Measurements from ENCODE around the gene CACNB2.
"Not testable (repeated sequence)": the region's sequence is repeated elsewhere in the genome, so short reads cannot be mapped to it uniquely, and the experiment has no call there.

CACNB2 gene

DNA sequence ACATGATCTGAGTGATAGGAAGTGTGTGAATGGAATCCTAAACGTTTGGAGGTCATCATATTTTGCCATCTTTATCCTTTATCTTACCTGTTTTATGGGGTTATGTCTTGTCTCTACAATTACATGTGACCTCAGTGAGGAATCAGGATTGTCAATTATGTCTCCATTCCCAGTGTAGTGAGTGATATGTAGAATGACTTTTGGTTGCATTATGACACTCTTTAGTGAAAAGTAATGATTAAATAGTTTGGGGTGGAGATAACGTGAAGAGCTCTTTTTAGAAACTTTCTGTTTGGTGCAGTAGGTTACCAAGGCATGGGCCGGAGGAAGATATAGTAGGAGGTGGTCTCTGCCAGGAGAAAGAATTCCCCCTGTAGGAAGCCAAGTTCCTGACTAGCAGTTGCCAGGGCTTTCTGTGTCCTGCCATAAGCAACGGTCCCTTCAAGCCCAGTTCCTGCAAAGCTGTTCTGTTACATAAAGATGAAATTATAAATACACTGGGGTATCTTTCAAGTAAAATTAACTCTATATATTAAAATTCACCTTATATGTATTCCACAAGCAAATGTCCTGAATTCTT, 282.9 kb downstream of the CACNB2 start:
- Histone ChIP-seq H3K36me3 (no peaks in the 10 kb centered on the region), H3K27ac (no peak overlapping the region), H4K20me1 (no peaks in the 10 kb centered on the region), H3K9ac (no peak overlapping the region), H3K27me3 (no peaks in the 10 kb centered on the region), H3K4me2 (no peak overlapping the region), H3K9me3 (0 out of 2 replicates have a peak, but pooled peaks cover 2% of the 10 kb centered on the region), H3K4me3 (no peak overlapping the region), H3K4me1 (peaks cover 12% of the 10 kb centered on the region)
- TF ChIP-seq Cebpa-rat (IDR thresholded peaks at IDR 0.05): no peak

GRCh38 chr10:18424200-18424599, 284.0 kb downstream of the CACNB2 start:
- no peaks in the 10 kb centered on the region for H3K36me3 ChIP-seq

DNA sequence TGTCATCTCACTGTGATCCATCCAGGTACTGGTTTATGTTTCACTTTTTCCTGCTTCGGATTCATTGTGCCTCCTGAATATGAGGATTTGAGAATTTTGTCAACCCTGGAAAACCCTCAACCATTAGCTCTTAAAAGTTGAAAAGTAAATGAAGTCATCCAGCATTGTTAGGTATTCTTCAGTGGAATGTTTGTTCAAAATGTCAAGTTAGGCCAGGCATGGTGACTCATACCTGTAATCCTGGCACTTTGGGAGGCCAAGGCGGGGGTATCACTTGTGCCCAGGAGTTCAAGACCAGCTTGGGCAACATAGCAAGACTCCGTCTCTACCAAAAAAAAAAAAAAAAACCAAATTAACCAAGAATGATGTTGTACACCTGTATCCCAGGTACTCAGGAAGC, 289.1 kb downstream of the CACNB2 start:
- Histone ChIP-seq H3K4me1 (no peaks in the 10 kb centered on the region), H3K36me3 (no peaks in the 10 kb centered on the region)

More at GRCh38 chr10:18424200-18424599, 284.0 kb downstream of the CACNB2 start:
- no peak overlapping the region for H3K27ac ChIP-seq
- no peaks in the 10 kb centered on the region for H3K9me3 ChIP-seq
- no peak overlapping the region for H3K4me2 ChIP-seq
- H3K4me1 ChIP-seq: peaks cover 1% of the 10 kb centered on the region; the same call in 1 of the 2 replicates
- H3K27me3 ChIP-seq: no peaks in the 10 kb centered on the region
- H4K20me1 ChIP-seq: no peaks in the 10 kb centered on the region
- H3K9ac ChIP-seq: no peak overlapping the region
- H3K4me3 ChIP-seq: no peak overlapping the region
- no peak for TF ChIP-seq Cebpa-rat (IDR thresholded peaks at IDR 0.05)

GRCh38 chr10:18436902-18437301, 296.7 kb downstream of the CACNB2 start:
- Histone ChIP-seq H4K20me1 (no peaks in the 10 kb centered on the region), H3K27me3 (no peaks in the 10 kb centered on the region), H3K4me2 (no peak overlapping the region), H3K4me1 (no peaks in the 10 kb centered on the region), H3K9me3 (no peaks in the 10 kb centered on the region; the same call in 1 of the 2 replicates), H3K4me3 (no peak overlapping the region), H3K36me3 (no peaks in the 10 kb centered on the region), H3K27ac (no peak overlapping the region), H3K9ac (no peak overlapping the region)
- no peak for TF ChIP-seq Cebpa-rat (IDR thresholded peaks at IDR 0.05)

More for the DNA sequence above, 289.1 kb downstream of the CACNB2 start:
- Histone ChIP-seq H3K27me3 (no peaks in the 10 kb centered on the region), H4K20me1 (no peaks in the 10 kb centered on the region), H3K27ac (no peak overlapping the region), H3K4me3 (no peak overlapping the region), H3K9ac (no peak overlapping the region), H3K4me2 (no peak overlapping the region), H3K9me3 (no peaks in the 10 kb centered on the region)
- no peak for TF ChIP-seq Cebpa-rat (IDR thresholded peaks at IDR 0.05)

DNA sequence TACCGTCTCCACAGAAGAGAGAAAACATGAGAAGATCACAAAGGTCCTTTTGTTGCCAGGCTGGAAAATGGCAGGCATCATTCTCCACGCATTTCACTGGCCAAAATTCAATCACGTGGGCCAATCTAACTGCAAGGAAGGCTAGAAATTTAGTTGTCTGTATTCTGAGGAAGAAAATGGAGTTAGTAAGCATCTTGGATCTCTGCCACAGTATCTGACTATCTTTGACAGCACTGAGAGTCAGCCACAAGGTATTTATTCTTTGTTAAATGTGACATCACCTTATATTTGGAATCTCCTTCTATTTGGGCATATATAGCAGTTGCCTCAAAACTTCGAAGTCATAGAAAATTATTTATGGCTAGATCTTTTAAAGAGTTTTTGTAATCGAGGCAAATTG, 297.3 kb downstream of the CACNB2 start:
- H3K4me3 ChIP-seq: no peak overlapping the region
- no peaks in the 10 kb centered on the region for H4K20me1 ChIP-seq
- TF ChIP-seq Cebpa-rat (IDR thresholded peaks at IDR 0.05): no peak
- no peak overlapping the region for H3K4me2 ChIP-seq
- no peaks in the 10 kb centered on the region for H3K4me1 ChIP-seq
- H3K9me3 ChIP-seq: no peaks in the 10 kb centered on the region; the same call in 1 of the 2 replicates
- no peak overlapping the region for H3K27ac ChIP-seq
- H3K27me3 ChIP-seq: no peaks in the 10 kb centered on the region
- no peaks in the 10 kb centered on the region for H3K36me3 ChIP-seq
- H3K9ac ChIP-seq: no peak overlapping the region

GRCh38 chr10:18438361-18439126, 298.3 kb downstream of the CACNB2 start:
- Histone ChIP-seq H3K9ac (no peak overlapping the region), H4K20me1 (no peaks in the 10 kb centered on the region), H3K4me3 (no peak overlapping the region), H3K27me3 (no peaks in the 10 kb centered on the region), H3K36me3 (no peaks in the 10 kb centered on the region), H3K4me2 (no peak overlapping the region), H3K4me1 (no peaks in the 10 kb centered on the region), H3K27ac (no peak overlapping the region), H3K9me3 (no peaks in the 10 kb centered on the region; the same call in 1 of the 2 replicates)
- TF ChIP-seq Cebpa-rat (IDR thresholded peaks at IDR 0.05): no peak

DNA sequence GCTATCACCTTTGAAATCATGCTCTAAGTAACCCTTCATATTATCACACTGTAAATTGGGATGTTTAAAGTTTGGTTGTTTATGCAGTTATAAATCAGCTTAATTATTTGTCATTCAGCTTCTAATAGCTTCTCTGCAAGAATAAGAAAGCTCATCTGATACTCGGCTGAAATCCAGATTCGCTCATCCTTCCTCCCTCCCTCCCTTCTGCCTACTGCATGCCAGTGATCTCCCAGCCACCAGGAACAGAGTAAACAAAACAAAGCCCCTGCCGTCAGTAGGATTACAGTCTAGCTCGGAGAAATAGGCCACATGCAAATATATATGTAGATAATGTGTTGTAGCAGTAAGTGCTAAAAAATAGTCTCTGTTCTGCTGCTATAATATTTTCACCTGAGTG, 299.4 kb downstream of the CACNB2 start:
- Histone ChIP-seq H4K20me1 (no peaks in the 10 kb centered on the region), H3K4me3 (no peak overlapping the region), H3K4me2 (no peak overlapping the region), H3K9ac (no peak overlapping the region), H3K27me3 (no peaks in the 10 kb centered on the region), H3K9me3 (no peaks in the 10 kb centered on the region; the same call in 1 of the 2 replicates), H3K36me3 (no peaks in the 10 kb centered on the region), H3K4me1 (no peaks in the 10 kb centered on the region), H3K27ac (no peak overlapping the region)
- no peak for TF ChIP-seq Cebpa-rat (IDR thresholded peaks at IDR 0.05)

DNA sequence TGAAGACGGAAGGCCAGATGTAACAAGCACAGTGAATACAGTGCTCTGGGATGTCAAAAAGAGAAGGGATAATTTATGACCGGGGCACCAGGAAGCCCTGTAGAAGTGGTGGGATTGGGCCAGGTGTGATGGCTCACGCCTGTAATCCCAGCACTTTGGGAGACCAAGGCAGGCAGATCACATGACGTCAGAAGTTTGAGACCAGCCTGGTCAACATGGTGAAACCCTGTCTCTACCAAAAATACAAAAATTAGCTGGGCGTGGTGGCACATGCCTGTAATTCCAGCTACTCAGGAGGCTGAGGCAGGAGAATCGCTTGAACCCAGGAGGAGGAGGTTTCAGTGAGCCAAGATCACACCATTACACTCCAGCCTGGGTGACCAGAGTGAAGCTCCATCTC, 305.4 kb downstream of the CACNB2 start:
- H3K9ac ChIP-seq, H3K27me3 ChIP-seq, H3K4me3 ChIP-seq, H3K4me2 ChIP-seq, H3K9me3 ChIP-seq, H3K27ac ChIP-seq, H4K20me1 ChIP-seq, H3K36me3 ChIP-seq: not testable (repeated sequence)
- peaks cover 15% of the 10 kb centered on the region for H3K4me1 ChIP-seq

- H3K9me3 ChIP-seq: peaks cover 8% of the 10 kb centered on the region; the same call in 1 of the 2 replicates
- H3K4me2 ChIP-seq: no peak overlapping the region
- H3K4me1 ChIP-seq: peaks cover 21% of the 10 kb centered on the region
- no peaks in the 10 kb centered on the region for H3K27me3 ChIP-seq
- H3K9ac ChIP-seq: no peak overlapping the region
- no peaks in the 10 kb centered on the region for H4K20me1 ChIP-seq
- H3K27ac ChIP-seq: no peak overlapping the region
- no peaks in the 10 kb centered on the region for H3K36me3 ChIP-seq
- no peak overlapping the region for H3K4me3 ChIP-seq
- no peak for TF ChIP-seq Cebpa-rat (IDR thresholded peaks at IDR 0.05)
Measured at GRCh38 chr10:18446205-18446604, 306.0 kb downstream of the CACNB2 start.

- Histone ChIP-seq H3K36me3 (no peaks in the 10 kb centered on the region), H3K4me3 (no peak overlapping the region), H3K9me3 (peaks cover 29% of the 10 kb centered on the region), H3K9ac (no peak overlapping the region), H3K4me2 (peak overlapping the region; percentile 74), H3K27me3 (no peaks in the 10 kb centered on the region), H3K4me1 (peaks cover 50% of the 10 kb centered on the region), H4K20me1 (no peaks in the 10 kb centered on the region), H3K27ac (peak overlapping the region; percentile 71)
- TF ChIP-seq Cebpa-rat (IDR thresholded peaks at IDR 0.05): no peak
Measured at GRCh38 chr10:18449611-18450026, 309.4 kb downstream of the CACNB2 start.

Measured in BLaER1 (cell line).